GM18505 (cell line): ENCODE data around the gene DIABLO.
"Not testable (repeated sequence)": the region's sequence is repeated elsewhere in the genome, so short reads cannot be mapped to it uniquely, and the experiment has no call there.

Experiments
- ATAC-seq: cut with Tn5 transposase; IDR thresholded peaks from one replicate; pipeline ENCODE4 v1.9.1; 2021; ENCODE audit not compliant: unreplicated experiment
- POLR2A ChIP-seq: IDR thresholded peaks from 4 replicates; pipeline ENCODE4 v1.6.1; 2011; ENCODE audit warnings: borderline replicate concordance; ENCODE audit not compliant: insufficient read depth, insufficient read length; ENCODE audit errors: extremely low read depth

The DIABLO gene

GRCh38 chr12:122225683-122226365, at the start of gene DIABLO:
Gene DIABLO, minus strand, starts transcription at chr12:122226052. Its CDS starts 38 bp downstream, at chr12:122226014.
- peak; percentile 90 for ATAC-seq
- TF ChIP-seq POLR2A, result peak; percentile 94

GRCh38 chr12:122275459-122275858, 49.6 kb upstream of the DIABLO start:
- ATAC-seq, result no peak
- TF ChIP-seq POLR2A, result no peak

- ATAC-seq, result peak; percentile 84
- peak; percentile 89 for TF ChIP-seq POLR2A
Observed at GRCh38 chr12:122266230-122266901, 40.5 kb upstream of the DIABLO start, which contains the start of gene VPS33A. Gene VPS33A, minus strand, starts transcription at chr12:122266494. Its CDS starts 86 bp downstream, at chr12:122266408.

- no peak for TF ChIP-seq POLR2A
- peak; percentile 26 for ATAC-seq
Observed at GRCh38 chr12:122265886-122266229, 40.0 kb upstream of the DIABLO start.

- ATAC-seq, result no peak
- TF ChIP-seq POLR2A, result no peak
Observed at GRCh38 chr12:122265476-122265875, 39.6 kb upstream of the DIABLO start.

- not testable (repeated sequence) for ATAC-seq
Observed at GRCh38 chr12:122260735-122261134, 34.9 kb upstream of the DIABLO start.

GRCh38 chr12:122258939-122259338, 33.1 kb upstream of the DIABLO start:
- not testable (repeated sequence) for ATAC-seq

- ATAC-seq, result not testable (repeated sequence)
Observed at GRCh38 chr12:122258462-122258861, 32.6 kb upstream of the DIABLO start.

- ATAC-seq, result no peak
- TF ChIP-seq POLR2A, result no peak
Observed at GRCh38 chr12:122250536-122250935, 24.7 kb upstream of the DIABLO start.

GRCh38 chr12:122250047-122250446, 24.2 kb upstream of the DIABLO start:
- TF ChIP-seq POLR2A, result no peak

GRCh38 chr12:122245553-122245952, 19.7 kb upstream of the DIABLO start:
- no peak for ATAC-seq
- TF ChIP-seq POLR2A, result no peak

More at GRCh38 chr12:122250047-122250446, 24.2 kb upstream of the DIABLO start:
- ATAC-seq, result no peak

- TF ChIP-seq POLR2A, result no peak
- no peak for ATAC-seq
Observed at GRCh38 chr12:122244565-122245371, 18.9 kb upstream of the DIABLO start.

- no peak for TF ChIP-seq POLR2A
- no peak for ATAC-seq
Observed at GRCh38 chr12:122243965-122244364, 18.1 kb upstream of the DIABLO start.

GRCh38 chr12:122238861-122239260, 13.0 kb upstream of the DIABLO start:
- no peak for TF ChIP-seq POLR2A
- ATAC-seq, result no peak

- TF ChIP-seq POLR2A, result no peak
- ATAC-seq, result no peak
Observed at GRCh38 chr12:122235741-122236140, 9.9 kb upstream of the DIABLO start.
